GM21528 (cell line): ENCODE measurements around the gene DHRS4.

Experiments
- ATAC-seq: cut with Tn5 transposase; IDR thresholded peaks from one replicate; pipeline ENCODE4 v1.9.1; 2021; ENCODE audit warnings: mild to moderate bottlenecking, moderate library complexity; ENCODE audit not compliant: unreplicated experiment, low FRiP score

The DHRS4 gene

GRCh38 chr14:23953464-23954278 lies at the start of gene DHRS4:
TSS of gene DHRS4 (plus strand) at chr14:23953770. CDS start at chr14:23953789, 19 bp downstream.
- ATAC-seq, result peak; percentile 93

- no peak for ATAC-seq
Observed at GRCh38 chr14:23910101-23910875, 43.3 kb upstream of the DHRS4 start.

DNA sequence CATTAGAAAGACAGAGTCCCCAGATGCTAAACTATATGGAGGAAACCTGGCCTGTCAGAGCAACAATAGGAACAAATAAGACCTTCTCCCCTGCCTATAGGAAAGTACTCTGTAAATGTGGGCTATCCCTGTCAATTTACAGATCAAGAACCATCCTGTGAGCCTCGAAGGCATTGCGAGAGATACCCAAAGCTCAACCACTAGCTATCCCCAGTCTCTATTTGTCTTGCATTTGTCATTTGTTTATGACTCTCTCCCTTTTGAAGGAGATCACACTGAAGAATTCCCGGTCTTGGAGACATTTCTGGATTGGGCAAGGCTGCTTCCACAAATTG lies 42.7 kb upstream of the DHRS4 start:
- no peak for ATAC-seq

GRCh38 chr14:23915559-23915958 lies 38.0 kb upstream of the DHRS4 start:
- ATAC-seq, result no peak

GRCh38 chr14:23916004-23916403 lies 37.6 kb upstream of the DHRS4 start:
- no peak for ATAC-seq

GRCh38 chr14:23916446-23916845 lies 37.1 kb upstream of the DHRS4 start:
- ATAC-seq, result no peak

GRCh38 chr14:23922545-23922944 lies 31.0 kb upstream of the DHRS4 start:
- ATAC-seq, result no peak

- no peak for ATAC-seq
Observed at GRCh38 chr14:23925523-23926075, 28.0 kb upstream of the DHRS4 start.

DNA sequence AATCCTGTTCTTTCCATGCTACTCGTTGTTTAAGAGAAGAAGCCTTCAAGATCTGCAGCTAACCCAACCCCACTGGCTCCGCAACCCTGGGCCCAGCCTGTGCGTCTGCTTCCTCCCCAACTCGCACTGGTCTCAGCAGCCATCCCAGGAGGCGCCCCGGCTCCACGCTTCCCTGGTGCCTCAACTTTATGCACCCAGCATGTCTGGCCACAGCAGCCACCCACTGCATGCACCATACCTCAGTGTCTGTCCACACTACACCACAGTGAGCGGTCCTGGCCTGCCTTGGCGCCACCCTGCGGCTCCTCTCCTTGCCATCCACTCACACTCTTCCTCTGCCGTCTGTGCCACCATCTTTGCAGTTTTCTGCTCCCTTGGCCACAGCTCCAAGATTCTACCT lies 27.0 kb upstream of the DHRS4 start:
- no peak for ATAC-seq

GRCh38 chr14:23929136-23929535 lies 24.4 kb upstream of the DHRS4 start:
- ATAC-seq, result no peak

DNA sequence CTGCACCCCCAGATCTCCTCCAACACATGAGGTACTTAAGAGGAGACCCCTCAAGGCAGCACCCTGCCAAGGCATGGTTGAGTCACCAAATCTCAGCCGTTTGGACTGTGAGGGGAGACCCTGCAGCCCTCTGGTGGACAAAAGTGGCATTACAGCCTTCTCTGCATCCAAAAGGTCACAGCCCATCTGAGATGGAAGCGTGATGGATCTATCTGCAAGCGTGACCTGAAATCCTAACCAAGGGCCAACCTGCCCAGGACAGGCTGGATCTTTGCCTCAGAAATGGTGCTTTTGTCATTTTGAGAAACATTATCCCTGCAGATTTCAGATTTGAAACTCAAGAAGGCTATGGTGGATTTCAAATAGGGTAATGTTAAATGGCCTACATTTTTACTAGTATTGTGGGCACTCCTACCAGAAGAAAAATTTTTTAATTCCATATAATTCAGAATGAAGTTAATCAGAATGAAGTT lies 23.7 kb upstream of the DHRS4 start:
- ATAC-seq, result no peak

GRCh38 chr14:23930742-23931141 lies 22.8 kb upstream of the DHRS4 start:
- no peak for ATAC-seq

DNA sequence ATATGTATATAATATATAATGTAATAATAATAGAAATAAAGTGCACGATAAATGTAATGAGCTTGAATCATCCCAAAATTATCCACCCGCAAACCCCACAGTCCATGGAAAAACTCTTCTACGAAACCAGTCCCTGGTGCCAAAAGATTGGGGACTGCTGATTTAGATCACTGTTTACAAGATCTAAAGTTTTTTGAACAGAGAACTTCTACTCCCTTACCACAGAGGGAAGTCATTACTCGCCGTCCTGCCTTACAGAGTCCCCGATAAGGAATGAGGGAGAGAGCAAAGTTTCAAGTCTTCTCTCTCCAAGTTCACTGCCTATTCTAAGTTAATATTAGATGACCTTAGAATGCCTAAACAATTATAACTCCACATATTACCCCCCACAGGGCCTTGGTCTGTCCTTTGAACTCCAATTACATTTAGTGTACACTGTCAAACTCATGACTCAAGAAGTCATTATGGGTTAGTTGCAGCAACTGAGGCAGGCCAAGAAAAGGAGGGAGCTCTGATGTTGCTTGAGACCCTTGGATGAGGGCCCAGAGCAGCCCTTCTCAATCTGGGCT lies 21.8 kb upstream of the DHRS4 start:
- ATAC-seq, result no peak

- ATAC-seq, result no peak
Observed at GRCh38 chr14:23932639-23933038, 20.9 kb upstream of the DHRS4 start.

DNA sequence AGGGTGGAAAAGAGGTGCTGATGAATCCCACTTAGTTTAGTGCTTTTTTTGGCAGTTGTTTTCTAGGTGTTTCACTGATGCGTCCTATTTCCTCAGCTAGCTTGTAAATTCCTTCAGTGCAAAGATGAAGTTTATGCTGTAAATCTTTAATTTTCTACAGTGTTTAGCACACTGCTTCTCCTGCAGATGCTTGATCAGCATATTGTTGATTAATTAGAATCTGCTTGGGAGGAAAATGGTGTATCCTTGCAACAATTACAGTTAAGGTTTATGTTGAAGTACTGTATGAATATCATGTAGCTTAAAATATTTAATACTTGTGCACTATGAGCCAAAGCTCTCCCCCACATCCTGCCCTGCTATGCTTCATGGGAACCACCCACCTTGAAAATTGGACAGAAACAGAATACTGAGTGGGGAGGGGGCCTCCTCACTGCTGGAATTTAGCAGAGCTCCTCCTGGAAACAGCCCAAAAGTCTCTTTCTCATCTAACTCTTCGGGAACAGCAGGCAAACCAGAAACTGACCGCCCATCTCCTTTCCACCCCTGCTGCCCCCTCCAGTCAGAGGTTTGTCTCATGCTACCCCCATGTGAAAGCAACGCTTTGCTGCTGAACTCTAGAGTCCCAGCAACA lies 20.3 kb upstream of the DHRS4 start:
- ATAC-seq, result no peak

GRCh38 chr14:23933742-23934128 lies 19.8 kb upstream of the DHRS4 start:
- no peak for ATAC-seq

GRCh38 chr14:23935158-23935557 lies 18.4 kb upstream of the DHRS4 start:
- ATAC-seq, result no peak

DNA sequence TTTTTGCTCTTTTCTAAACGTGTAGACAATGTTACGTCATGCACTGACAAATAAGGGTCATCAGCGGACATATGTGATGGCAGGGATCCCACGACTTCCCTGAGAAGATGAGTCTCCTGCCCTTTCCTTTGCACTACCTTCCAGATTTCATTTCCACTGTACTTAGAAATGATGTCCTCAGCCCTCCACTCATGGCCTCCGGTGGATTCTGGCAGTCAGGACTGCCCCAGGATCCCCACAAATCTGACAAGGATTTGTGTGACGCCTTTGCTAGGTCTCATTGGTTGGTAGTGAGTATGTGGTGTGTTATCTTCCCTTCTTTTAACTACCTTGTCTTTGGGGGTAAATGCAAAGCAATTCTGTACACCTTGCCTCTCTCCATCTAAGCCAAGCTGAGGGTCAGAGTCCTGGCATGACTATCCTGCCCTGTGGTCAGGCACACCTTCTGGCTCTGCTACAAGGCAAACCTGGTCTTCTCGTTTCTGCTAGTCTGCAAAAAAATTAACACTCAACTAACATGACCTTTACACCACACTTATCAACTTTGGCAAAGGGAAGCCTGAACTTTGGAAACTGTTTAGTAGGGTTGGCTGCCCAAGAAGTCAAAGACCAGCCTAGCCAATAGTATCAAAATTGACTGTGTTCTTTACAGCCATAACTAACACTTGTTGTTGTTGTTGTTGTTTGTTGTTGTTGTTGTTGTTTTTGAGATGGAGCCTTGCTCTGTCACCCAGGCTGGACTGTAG lies 17.3 kb upstream of the DHRS4 start:
- no peak for ATAC-seq

DNA sequence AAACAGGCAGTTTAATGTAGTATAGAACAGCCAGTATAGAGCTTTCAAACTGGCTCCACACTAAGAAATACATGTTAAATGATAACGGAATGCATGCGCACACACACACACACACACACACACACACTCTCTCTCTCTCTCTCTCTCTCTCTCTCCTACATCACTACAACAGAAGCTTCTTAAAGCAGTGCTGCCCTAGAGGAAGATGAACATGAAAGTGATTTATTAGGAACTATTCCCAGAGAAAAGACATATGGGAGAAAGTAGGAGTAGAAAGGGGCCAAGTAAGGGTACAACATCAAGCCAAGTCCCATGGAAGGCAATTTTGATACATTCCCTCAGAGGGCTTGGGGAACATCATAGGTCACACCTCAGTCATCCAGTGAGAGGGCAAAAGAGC lies 16.4 kb upstream of the DHRS4 start:
- ATAC-seq, result no peak

- no peak for ATAC-seq
Observed at GRCh38 chr14:23938823-23939222, 14.7 kb upstream of the DHRS4 start.
